Heart left ventricle (tissue), 16 donors: Measurements from ENCODE around the gene FOXP2. TPM values are rescaled to one million over a fixed set of nuclear protein-coding genes. Genes with fewer than 3 reads are reported as not detected.

Source experiments
- ATAC-seq, 4 donors: fragments of 200-7000 bp; cut with Tn5 transposase; one replicate each; pipeline ENCODE4 v1.9.1; 2020 to 2022; ENCODE audit warnings: moderate library complexity in 4 of 4, mild to moderate bottlenecking in 3 of 4, moderate number of reproducible peaks in 1 of 4
- DNase-seq, 5 donors: peaks; one replicate each; pipeline ENCODE4 v3.0.0-alpha.2; 2020
- H3K27ac ChIP-seq, 12 donors: fragments of 200-600 bp; sonication (generic) in 4 of 12; one replicate each; pipeline versions ENCODE4 v1.5.0 to v1.8.0; 2016 to 2022; ENCODE audit warnings: mild to moderate bottlenecking in 2 of 12
- H3K27me3 ChIP-seq, 9 donors: fragments of 200-600 bp; sonication (generic) in 2 of 9; one replicate each; pipeline versions ENCODE4 v1.5.1 to v1.8.0; 2016 to 2022; ENCODE audit warnings: mild to moderate bottlenecking in 3 of 9
- H3K36me3 ChIP-seq, 9 donors: fragments of 200-600 bp; sonication (generic) in 2 of 9; one replicate each; pipeline versions ENCODE4 v1.5.0 to v1.8.0; 2018 to 2022; ENCODE audit warnings: mild to moderate bottlenecking in 2 of 9
- H3K4me1 ChIP-seq, 12 donors: fragments of 200-600 bp; sonication (generic) in 4 of 12; one replicate each; pipeline versions ENCODE4 v1.5.0 to v1.8.0; 2016 to 2022; ENCODE audit warnings: mild to moderate bottlenecking in 3 of 12
- H3K4me3 ChIP-seq, 12 donors: fragments of 200-600 bp; sonication (generic) in 4 of 12; one replicate each; pipeline versions ENCODE4 v1.5.0 to v1.8.0; 2017 to 2022; ENCODE audit warnings: mild to moderate bottlenecking in 9 of 12, moderate library complexity in 4 of 12
- H3K9me3 ChIP-seq, 12 donors: fragments of 200-600 bp; sonication (generic) in 4 of 12; one replicate each; pipeline versions ENCODE4 v1.5.0 to v1.8.0; 2016 to 2022; ENCODE audit warnings: mild to moderate bottlenecking in 1 of 12
- POLR2A ChIP-seq, 2 donors: fragments of 450-650 bp; IDR thresholded peaks; one replicate each; pipeline ENCODE4 v1.6.1; 2017; ENCODE audit warnings: antibody characterized with exemption in 2 of 2, mild to moderate bottlenecking in 2 of 2, moderate library complexity in 2 of 2
- WGBS, 4 donors: extraction: QIAGEN DNeasy Blood & Tissue Kit in 2 of 4; methylation state at CpG; one replicate each; pipeline versions ENCODE4 v1.1.5 to v1.1.7; 2013 to 2018; 5-methylcytosine and 5-hydroxymethylcytosine counted together
- intact Hi-C, 10 donors: fragments of 100-400 bp; cut with DNase I; formaldehyde crosslinking; loops; one replicate each; pipeline versions ENCODE4 v1.11.1 to v1.14.2; 2022
- polyA plus RNA-seq, 2 donors: library from polyadenylated mRNA; stranded (reverse); fragments of 200-250 nt; gene quantifications; one replicate each; pipeline ENCODE4 v1.2.3, GENCODE V29; 2013
- total RNA-seq, 9 donors: library from RNA; depleted of rRNA in 2 of 9; stranded (reverse); fragments of >200 nt in 2 of 9; fragmentation: NEBNext Ultra II Directional in 3 of 9; extraction: Animal tissue kit (Norgen Biotek cat#: 25700) in 3 of 9; gene quantifications; one replicate each; pipeline versions ENCODE4 v1.1.0 to v1.2.4, GENCODE V29; 2016 to 2023
- TF ChIP-seq, protein P1 (sequence below), 12 donors: fragments of 200-600 bp; sonication (generic) in 4 of 12; IDR thresholded peaks; one replicate each; pipeline versions ENCODE4 v1.5.0 to v1.8.0; 2018 to 2022; ENCODE audit warnings: antibody characterized with exemption in 12 of 12, mild to moderate bottlenecking in 5 of 12
- donor health status: ischemic (EF 13 %, LVEDD 7.1; RV severe dilation, severe dysfunction).
- donor health status: healthy with polysubstance abuse.
- donor health status: DM: no; HTN: yes; CAD: no.
- donor health status: DM: no; HTN: no; CAD: no.
- donor health status: ischemic (EF 25% LVEDD 6.9; RV normal size, moderate dysfunction).
- donor health status: ischemic (EF 25% LVEDD 5.7; RV mildly dilated, moderate dysfunction).
- donor health status: healthy.
- donor health status: DM: yes; HTN: yes; CAD: no.
- donor health status: ischemic (EF 35%, LVEDD 5.7; RV mildly dilated, moderate dysfunction).
- donor health status: nonischemic (EF 11% LVEDD 7.7; RV severe dilation, severe dysfunction).
- donor health status: DM: yes; HTN: yes; CAD: no.
- donor health status: PGD.
- donor health status: ischemic (EF 29% LVEDD 5.4; RV normal size, mild dysfunction).
- donor health status: nonischemic (EF 23%, LVEDD 6.1; RV moderate dilation, normal function).

Gene FOXP2
- total and polyA plus RNA-seq, 11 donors, result 0.25 to 3.7 (median 1.9) TPM

GRCh38 chr7:114639451-114639850 lies 224.8 kb downstream of the FOXP2 start:
- WGBS, 4 donors, result 96 to 100% (median 98%) methylated on average over 1 of the region's 1 CpG
- TF ChIP-seq POLR2A (IDR thresholded peaks at IDR 0.05), result no peak
- TF ChIP-seq, protein P1, sequence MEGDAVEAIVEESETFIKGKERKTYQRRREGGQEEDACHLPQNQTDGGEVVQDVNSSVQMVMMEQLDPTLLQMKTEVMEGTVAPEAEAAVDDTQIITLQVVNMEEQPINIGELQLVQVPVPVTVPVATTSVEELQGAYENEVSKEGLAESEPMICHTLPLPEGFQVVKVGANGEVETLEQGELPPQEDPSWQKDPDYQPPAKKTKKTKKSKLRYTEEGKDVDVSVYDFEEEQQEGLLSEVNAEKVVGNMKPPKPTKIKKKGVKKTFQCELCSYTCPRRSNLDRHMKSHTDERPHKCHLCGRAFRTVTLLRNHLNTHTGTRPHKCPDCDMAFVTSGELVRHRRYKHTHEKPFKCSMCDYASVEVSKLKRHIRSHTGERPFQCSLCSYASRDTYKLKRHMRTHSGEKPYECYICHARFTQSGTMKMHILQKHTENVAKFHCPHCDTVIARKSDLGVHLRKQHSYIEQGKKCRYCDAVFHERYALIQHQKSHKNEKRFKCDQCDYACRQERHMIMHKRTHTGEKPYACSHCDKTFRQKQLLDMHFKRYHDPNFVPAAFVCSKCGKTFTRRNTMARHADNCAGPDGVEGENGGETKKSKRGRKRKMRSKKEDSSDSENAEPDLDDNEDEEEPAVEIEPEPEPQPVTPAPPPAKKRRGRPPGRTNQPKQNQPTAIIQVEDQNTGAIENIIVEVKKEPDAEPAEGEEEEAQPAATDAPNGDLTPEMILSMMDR (IDR thresholded peaks at IDR 0.05), result no peak
- H3K9me3 ChIP-seq, result no peaks in the 10 kb centered on the region
- intact Hi-C loops, result no loop called here
- no peak for ATAC-seq
- no peak overlapping the region for H3K27ac ChIP-seq
- H3K36me3 ChIP-seq, result no peaks in the 10 kb centered on the region
- H3K27me3 ChIP-seq, result no peaks in the 10 kb centered on the region
- H3K4me3 ChIP-seq, result no peak overlapping the region
- no peaks in the 10 kb centered on the region for H3K4me1 ChIP-seq
- DNase-seq, result no peak

DNA sequence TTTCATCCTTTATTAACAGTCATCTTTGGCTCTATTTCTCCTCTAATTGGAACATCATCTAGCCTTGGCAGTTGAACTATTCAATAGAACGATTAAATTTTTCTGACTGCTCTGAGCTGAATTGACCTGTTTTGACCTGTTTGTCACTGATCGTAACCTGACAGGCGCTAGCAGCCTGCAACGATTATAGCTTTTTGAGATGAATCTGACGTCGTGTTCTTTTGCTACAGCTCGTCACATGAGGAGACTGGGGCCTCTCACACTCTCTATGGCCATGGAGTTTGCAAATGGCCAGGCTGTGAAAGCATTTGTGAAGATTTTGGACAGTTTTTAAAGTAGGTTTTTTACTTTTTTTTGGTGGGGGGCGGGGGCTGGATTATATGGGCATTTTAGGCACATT lies 229.8 kb downstream of the FOXP2 start:
- WGBS, 4 donors, result 79 to 85% (median 83%) methylated on average over 8 of the region's 8 CpGs
- intact Hi-C loops, result no loop called here
- Histone ChIP-seq H3K9me3 (no peaks in the 10 kb centered on the region), H3K36me3 (peaks cover 0 to 5% (median 0%) of the 10 kb centered on the region in 9 donors), H3K27ac (no peak overlapping the region), H3K27me3 (no peaks in the 10 kb centered on the region), H3K4me3 (no peak overlapping the region), H3K4me1 (no peaks in the 10 kb centered on the region)
- DNase-seq (no peak), ATAC-seq (no peak)
- TF ChIP-seq, protein P1 (IDR thresholded peaks at IDR 0.05), result no peak
- TF ChIP-seq POLR2A (IDR thresholded peaks at IDR 0.05), result no peak

GRCh38 chr7:114645451-114645850 lies 230.8 kb downstream of the FOXP2 start:
- no peaks in the 10 kb centered on the region for H3K4me1 ChIP-seq
- no peak for DNase-seq
- H3K27me3 ChIP-seq, result no peaks in the 10 kb centered on the region
- peaks cover 0 to 5% (median 0%) of the 10 kb centered on the region in 9 donors for H3K36me3 ChIP-seq
- intact Hi-C loops, result no loop called here
- H3K4me3 ChIP-seq, result no peak overlapping the region
- no peak for ATAC-seq
- no peak for TF ChIP-seq POLR2A (IDR thresholded peaks at IDR 0.05)
- no peak overlapping the region for H3K27ac ChIP-seq
- no peaks in the 10 kb centered on the region for H3K9me3 ChIP-seq

DNA sequence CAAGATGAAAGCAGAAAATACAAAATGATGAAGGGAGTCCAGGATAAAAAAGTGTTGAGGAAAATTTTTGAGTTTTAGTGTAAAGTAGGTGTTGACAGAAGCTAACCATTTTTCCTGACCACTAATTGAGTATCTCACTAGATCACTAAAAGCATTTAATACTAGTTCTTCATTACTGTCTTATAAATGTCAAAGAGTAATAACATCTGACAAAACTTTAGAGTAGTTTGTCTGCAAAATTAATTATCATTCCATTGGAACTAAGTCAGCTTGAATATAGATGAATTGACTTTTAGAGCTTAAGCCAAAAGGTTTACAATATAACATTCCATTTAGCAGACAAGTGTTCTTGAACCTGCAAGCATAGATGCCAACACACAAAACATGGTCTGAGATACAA lies 232.9 kb downstream of the FOXP2 start:
- Histone ChIP-seq H3K4me1 (no peaks in the 10 kb centered on the region), H3K27ac (no peak overlapping the region), H3K36me3 (peaks cover 0 to 5% (median 0%) of the 10 kb centered on the region in 9 donors), H3K9me3 (no peaks in the 10 kb centered on the region), H3K4me3 (no peak overlapping the region), H3K27me3 (no peaks in the 10 kb centered on the region)
- ATAC-seq (no peak), DNase-seq (no peak)
- intact Hi-C loops, result no loop called here
- TF ChIP-seq, protein P1 (IDR thresholded peaks at IDR 0.05), result no peak
- no peak for TF ChIP-seq POLR2A (IDR thresholded peaks at IDR 0.05)

GRCh38 chr7:114648117-114648516 lies 233.5 kb downstream of the FOXP2 start:
- peaks cover 0 to 5% (median 0%) of the 10 kb centered on the region in 9 donors for H3K36me3 ChIP-seq
- H3K4me3 ChIP-seq, result no peak overlapping the region
- intact Hi-C loops, result no loop called here
- DNase-seq (no peak), ATAC-seq (no peak)
- H3K9me3 ChIP-seq, result no peaks in the 10 kb centered on the region
- H3K27me3 ChIP-seq, result no peaks in the 10 kb centered on the region
- TF ChIP-seq, protein P1 (IDR thresholded peaks at IDR 0.05), result no peak
- no peak for TF ChIP-seq POLR2A (IDR thresholded peaks at IDR 0.05)
- H3K4me1 ChIP-seq, result no peaks in the 10 kb centered on the region
- no peak overlapping the region for H3K27ac ChIP-seq
